GM12878 (cell line): ENCODE data around the gene THSD4.

Source experiments
- CTCF ChIP-seq, 3 experiments: IDR thresholded peaks in 2 of 3; conservative IDR thresholded peaks in 1 of 3; 2 replicates each; pipeline ENCODE4 v1.5.1; 2011; ENCODE audit warnings: low read depth in 3 of 3, low read length in 3 of 3, mild to moderate bottlenecking in 3 of 3, control low read depth in 2 of 3, moderate library complexity in 2 of 3, inconsistent platforms in 1 of 3, mixed read lengths in 1 of 3; ENCODE audit not compliant: control insufficient read depth in 2 of 3, insufficient read depth in 1 of 3; ENCODE audit errors: extremely low read depth in 1 of 3
- HDAC6 ChIP-seq: fragments of 200-600 bp; sonication (generic); IDR thresholded peaks from one replicate; pipeline ENCODE4 v1.8.0; 2017; ENCODE audit warnings: antibody characterized with exemption; ENCODE audit not compliant: unreplicated experiment
- POLR2AphosphoS2 ChIP-seq: IDR thresholded peaks from 2 replicates; pipeline ENCODE4 v1.6.1; 2011; ENCODE audit warnings: low read depth, mild to moderate bottlenecking, low read length, improper control_type of control experiment, moderate library complexity
- SMC3 ChIP-seq: IDR thresholded peaks from 2 replicates; pipeline ENCODE4 v1.6.1; 2011; ENCODE audit warnings: low read length, improper control_type of control experiment, borderline replicate concordance

- no peak for TF ChIP-seq CTCF (IDR thresholded peaks at IDR 0.05 in 2 of 3, conservative IDR thresholded peaks at IDR 0.05 in 1 of 3; ENCODE audit: control insufficient read depth in 2 of 3, extremely low read depth in 1 of 3, insufficient read depth in 1 of 3, low read depth in 3 of 3, low read length in 3 of 3)
- no peak for TF ChIP-seq SMC3
- no peak for TF ChIP-seq POLR2AphosphoS2
- no peak for TF ChIP-seq HDAC6
Measured at GRCh38 chr15:71566226-71566625, 451.0 kb downstream of the THSD4 start.
